Thyroid gland (tissue), 4 donors: ENCODE results near the gene CACNA2D3. TPM values are rescaled to one million over a fixed set of nuclear protein-coding genes. Genes with fewer than 3 reads are reported as not detected.

Experiments
- DNase-seq, 2 donors: peaks; one replicate each; pipeline ENCODE4 v3.0.0-alpha.2; 2019
- H3K27ac ChIP-seq, 3 donors: fragments of 200-600 bp; sonication (generic); 1 replicate in 2 of 3; 2 replicates in 1 of 3; pipeline ENCODE4 v1.5.1; 2016 to 2019; ENCODE audit warnings: mild to moderate bottlenecking in 1 of 3, moderate library complexity in 1 of 3
- H3K27me3 ChIP-seq: fragments of 200-600 bp; sonication (generic); one replicate; pipeline ENCODE4 v1.5.1; 2019
- H3K36me3 ChIP-seq, 2 donors: fragments of 200-600 bp; sonication (generic); one replicate each; pipeline ENCODE4 v1.5.1; 2016 to 2019
- H3K4me1 ChIP-seq, 2 donors: fragments of 200-600 bp; sonication (generic); one replicate each; pipeline ENCODE4 v1.5.1; 2017 to 2019
- H3K4me3 ChIP-seq, 3 donors: fragments of 200-600 bp; sonication (generic); replicated peaks in 1 of 3; 1 replicate in 2 of 3; 2 replicates in 1 of 3; pipeline ENCODE4 v1.5.1; 2016; ENCODE audit warnings: mild to moderate bottlenecking in 1 of 3
- H3K9me3 ChIP-seq: fragments of 200-600 bp; sonication (generic); one replicate; pipeline ENCODE4 v1.5.1; 2017
- CTCF ChIP-seq, 6 experiments: fragments of 200-600 bp in 3 of 6; fragments of 450-650 bp in 3 of 6; sonication (generic) in 3 of 6; IDR thresholded peaks; one replicate each; pipeline ENCODE4 v1.5.1; 2016 to 2019; ENCODE audit warnings: antibody characterized with exemption in 6 of 6, mild to moderate bottlenecking in 2 of 6, inconsistent platforms in 1 of 6, moderate library complexity in 1 of 6
- POLR2A ChIP-seq, 2 donors: fragments of 450-650 bp; IDR thresholded peaks; one replicate each; pipeline ENCODE4 v1.6.1; 2017; ENCODE audit warnings: antibody characterized with exemption in 2 of 2, mild to moderate bottlenecking in 2 of 2, moderate library complexity in 1 of 2
- WGBS, 2 donors: methylation state at CpG; one replicate each; pipeline ENCODE4 v1.1.5; 2017; 5-methylcytosine and 5-hydroxymethylcytosine counted together
- intact Hi-C: fragments of 100-400 bp; cut with DNase I; formaldehyde crosslinking; loops from one replicate; pipeline ENCODE4 v1.15.1; 2023
- total RNA-seq, 4 donors: library from RNA; depleted of rRNA; stranded (reverse); fragments of >200 nt; gene quantifications; one replicate each; pipeline ENCODE4 v1.2.3, GENCODE V29; 2016

Gene CACNA2D3
- total RNA-seq, 4 donors from 2014 or later: 2.9 to 4.8 (median 4.5) TPM

- intact Hi-C loops: no loop called here
These were observed 753.4 kb downstream of the CACNA2D3 start for GRCh38 chr3:54875596-54876268.

GRCh38 chr3:54876694-54877093 lies 754.3 kb downstream of the CACNA2D3 start:
- no peaks in the 10 kb centered on the region for H3K27me3 ChIP-seq
- H3K9me3 ChIP-seq: no peaks in the 10 kb centered on the region
- H3K36me3 ChIP-seq: no peaks in the 10 kb centered on the region
- H3K4me3 ChIP-seq: no peak overlapping the region
- no peak for DNase-seq
- H3K27ac ChIP-seq: no peak overlapping the region
- no peaks in the 10 kb centered on the region for H3K4me1 ChIP-seq
- TF ChIP-seq CTCF (IDR thresholded peaks at IDR 0.05) (no peak), POLR2A (IDR thresholded peaks at IDR 0.05) (no peak)
- 86 to 90% methylated on average over 5 of the region's 5 CpGs for WGBS, 2 donors
- intact Hi-C loops: no loop called here

More at GRCh38 chr3:54875596-54876268, 753.4 kb downstream of the CACNA2D3 start:
- TF ChIP-seq POLR2A (IDR thresholded peaks at IDR 0.05): no peak
- DNase-seq: no peak
- H3K4me1 ChIP-seq: no peaks in the 10 kb centered on the region
- no peaks in the 10 kb centered on the region for H3K9me3 ChIP-seq
- no peaks in the 10 kb centered on the region for H3K36me3 ChIP-seq
- H3K27me3 ChIP-seq: no peaks in the 10 kb centered on the region
- no peak overlapping the region for H3K4me3 ChIP-seq
- H3K27ac ChIP-seq: no peak overlapping the region
- 86 to 87% methylated on average over 8 of the region's 8 CpGs for WGBS, 2 donors

GRCh38 chr3:54877730-54878129 lies 755.4 kb downstream of the CACNA2D3 start:
- Histone ChIP-seq H3K36me3 (no peaks in the 10 kb centered on the region), H3K4me3 (no peak overlapping the region), H3K27ac (no peak overlapping the region), H3K4me1 (peaks cover 0 to 8% of the 10 kb centered on the region in 2 donors), H3K9me3 (no peaks in the 10 kb centered on the region), H3K27me3 (no peaks in the 10 kb centered on the region)
- 78 to 80% methylated on average over 4 of the region's 4 CpGs for WGBS, 2 donors
- no peak for TF ChIP-seq POLR2A (IDR thresholded peaks at IDR 0.05)
- TF ChIP-seq CTCF (IDR thresholded peaks at IDR 0.05): no peak
- no peak for DNase-seq
- intact Hi-C loops: no loop called here

GRCh38 chr3:54878145-54878544 lies 755.8 kb downstream of the CACNA2D3 start:
- DNase-seq: no peak
- no peaks in the 10 kb centered on the region for H3K27me3 ChIP-seq
- peaks cover 0 to 9% of the 10 kb centered on the region in 2 donors for H3K4me1 ChIP-seq
- TF ChIP-seq POLR2A (IDR thresholded peaks at IDR 0.05) (no peak), CTCF (IDR thresholded peaks at IDR 0.05) (no peak)
- H3K4me3 ChIP-seq: no peak overlapping the region
- H3K9me3 ChIP-seq: no peaks in the 10 kb centered on the region
- 62 to 74% methylated on average over 7 of the region's 7 CpGs for WGBS, 2 donors
- intact Hi-C loops: no loop called here
- no peaks in the 10 kb centered on the region for H3K36me3 ChIP-seq
- no peak overlapping the region for H3K27ac ChIP-seq

GRCh38 chr3:54882129-54882833 lies 759.9 kb downstream of the CACNA2D3 start:
- Histone ChIP-seq H3K27me3 (no peaks in the 10 kb centered on the region), H3K4me3 (no peak overlapping the region), H3K9me3 (no peaks in the 10 kb centered on the region), H3K27ac (no peak overlapping the region), H3K36me3 (no peaks in the 10 kb centered on the region), H3K4me1 (peaks cover 0 to 9% of the 10 kb centered on the region in 2 donors)
- 38 to 47% methylated on average over 3 of the region's 3 CpGs for WGBS, 2 donors
- TF ChIP-seq CTCF (IDR thresholded peaks at IDR 0.05) (no peak), POLR2A (IDR thresholded peaks at IDR 0.05) (no peak)
- DNase-seq: no peak
- intact Hi-C loops: no loop called here
